Measurements from ENCODE around the gene ANKRD39. TPM values are rescaled to one million over a fixed set of nuclear protein-coding genes. Genes with fewer than 3 reads are reported as not detected.

ANKRD39 gene
- total and polyA plus RNA-seq, 9 of the 15 experiments (the other 6 are each of a cell fraction or from before 2014, with no cell fraction given) = 8.2 to 33.1 (median 23.8) TPM

DNA sequence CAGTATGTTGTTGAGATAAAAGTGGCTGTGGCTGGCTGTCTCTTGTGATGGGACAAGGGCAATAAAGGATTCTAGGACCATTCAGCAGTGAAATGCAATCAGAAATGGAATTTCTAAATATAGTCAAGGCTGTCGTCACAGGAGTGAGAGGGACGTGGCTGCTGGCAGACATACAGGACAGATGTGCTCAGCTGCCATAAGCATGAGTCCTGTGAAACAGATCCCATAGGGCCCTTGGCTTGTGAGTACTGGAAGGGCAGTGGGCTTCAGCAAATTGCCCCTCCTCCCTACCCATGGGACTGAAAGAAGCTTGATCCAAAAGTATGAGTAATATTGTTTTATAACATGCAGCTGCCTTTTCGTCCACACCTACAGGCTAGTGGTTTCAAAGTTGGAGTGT lies 45.9 kb downstream of the ANKRD39 start:
- POLR2A ChIA-PET = interaction anchor here (0.5 to 0.9 kb wide), 3 partner anchors 9 to 47 kb away, joined by 3 to 4 read pairs (median 3); no protein-coding TSS in a partner anchor
- BruUV-seq (replicated peaks) = no TSS peak
- H3K36me3 ChIP-seq (ENCODE audit: control insufficient read depth, insufficient read depth, low read length) = no peaks in the 10 kb centered on the region
- WGBS (ENCODE audit: insufficient coverage, low coverage, missing lambda C conversion rate) = 65% methylated on average over 3 of the region's 3 CpGs
- intact Hi-C loops (cut with micrococcal nuclease) (no loop called here), in situ Hi-C loops (cut with MboI) (no loop called here)
- DNase-seq (ENCODE audit: extremely low read depth in 1 of 4, low spot score in 3 of 4) = no peak
- no peak overlapping the region for H3K27ac ChIP-seq (ENCODE audit: extremely low read depth, low read depth, low read length)
- H3K4me1 ChIP-seq (replicated peaks in 1 of 2; ENCODE audit: control insufficient read depth in 2 of 2, insufficient read depth in 2 of 2, low read length in 2 of 2) = peaks cover 13 to 34% of the 10 kb centered on the region in 2 experiments; a peak in 4 of 5 replicates
- CTCF ChIA-PET (ENCODE audit: low intra/inter-chr PET ratio) = no interaction called here
- H3K9me1 ChIP-seq (ENCODE audit: control insufficient read depth, insufficient read depth, low read length) = peaks cover 5% of the 10 kb centered on the region
- H3K27me3 ChIP-seq (ENCODE audit: control insufficient read depth in 2 of 2, insufficient read depth in 2 of 2, low read length in 2 of 2) = no peaks in the 10 kb centered on the region
- peaks cover 1% of the 10 kb centered on the region for H3K79me2 ChIP-seq (ENCODE audit: control insufficient read depth, insufficient read depth, low read length)
- no peaks in the 10 kb centered on the region for H3K9me3 ChIP-seq (replicated peaks; ENCODE audit: control insufficient read depth, insufficient read depth, low read depth, low read length)
- no peak for ATAC-seq
- no peak overlapping the region for H2AFZ ChIP-seq (ENCODE audit: low read depth, low read length)
- H3K9ac ChIP-seq (ENCODE audit: insufficient read depth in 1 of 2, low read depth in 2 of 2, low read length in 2 of 2) = no peak overlapping the region
- H3K4me3 ChIP-seq = no peak overlapping the region
- 0 out of 2 replicates have a peak, but pooled peaks cover 5% of the 10 kb centered on the region for H4K20me1 ChIP-seq (replicated peaks; ENCODE audit: control insufficient read depth, insufficient read depth, low read length)
- no peak for FAIRE-seq
- H3K4me2 ChIP-seq (ENCODE audit: insufficient read depth, low read length) = no peak overlapping the region
- no peak for TF ChIP-seq ARID2 (IDR thresholded peaks at IDR 0.05)
- no peak for TF ChIP-seq MCM7 (IDR thresholded peaks at IDR 0.05)
- no peak for TF ChIP-seq E2F3 (CRISPR knock-in tag; IDR thresholded peaks at IDR 0.05)
- no peak for TF ChIP-seq HMGXB4 (CRISPR knock-in tag; IDR thresholded peaks at IDR 0.05)
- no peak for TF ChIP-seq NCOA2 (IDR thresholded peaks at IDR 0.05; ENCODE audit: partially characterized antibody in 2 of 2)
- TF ChIP-seq ZNF318 (IDR thresholded peaks at IDR 0.05; ENCODE audit: borderline replicate concordance in 1 of 2, low read depth in 1 of 2) = no peak
- no peak for TF ChIP-seq SREBF2 (CRISPR knock-in tag; IDR thresholded peaks at IDR 0.05)
- no peak for TF ChIP-seq ZNF699 (CRISPR knock-in tag; IDR thresholded peaks at IDR 0.05; ENCODE audit: insufficient replicate concordance)
- no peak for TF ChIP-seq ZNF354B (CRISPR knock-in tag; IDR thresholded peaks at IDR 0.05)
- no peak for TF ChIP-seq ZNF232 (CRISPR knock-in tag; IDR thresholded peaks at IDR 0.05)
- no peak for TF ChIP-seq PHB2 (IDR thresholded peaks at IDR 0.05; ENCODE audit: low read depth)
- TF ChIP-seq ILK (tag; IDR thresholded peaks at IDR 0.05; ENCODE audit: borderline replicate concordance, low read depth) = no peak
- no peak for TF ChIP-seq SAP30 (IDR thresholded peaks at IDR 0.05; ENCODE audit: borderline replicate concordance, insufficient read depth, low read depth, low read length, poor library complexity, severe bottlenecking)
- no peak for TF ChIP-seq RBFOX2 (IDR thresholded peaks at IDR 0.05; ENCODE audit: low read depth, low read length)

Measured in K562 (cell line).